Skeletal muscle cell (primary cell): ENCODE results near the gene ANKS3.

Experiments used
- DNase-seq: peaks from one replicate; pipeline ENCODE4 v3.0.0-alpha.2; 2010; ENCODE audit warnings: low read depth
- H3K4me3 ChIP-seq: 2 replicates; pipeline ENCODE4 v1.5.1; 2011; ENCODE audit warnings: low read depth, mild to moderate bottlenecking, control low read depth, low read length, moderate library complexity

ANKS3 gene

GRCh38 chr16:4700380-4700996 is 33.6 kb downstream of the ANKS3 start:
- no peak for DNase-seq
- no peak overlapping the region for H3K4me3 ChIP-seq

- H3K4me3 ChIP-seq, result no peak overlapping the region
- DNase-seq, result no peak
These were observed 35.0 kb downstream of the ANKS3 start for GRCh38 chr16:4699046-4699556.

GRCh38 chr16:4698321-4699045 is 35.6 kb downstream of the ANKS3 start:
- no peak overlapping the region for H3K4me3 ChIP-seq
- DNase-seq, result no peak

GRCh38 chr16:4697848-4698291 is 36.2 kb downstream of the ANKS3 start:
- no peak overlapping the region for H3K4me3 ChIP-seq
- DNase-seq, result no peak

GRCh38 chr16:4696905-4697847 is 36.9 kb downstream of the ANKS3 start:
- H3K4me3 ChIP-seq, result no peak overlapping the region

GRCh38 chr16:4696172-4696904 is 37.7 kb downstream of the ANKS3 start:
- H3K4me3 ChIP-seq, result no peak overlapping the region
- DNase-seq, result no peak

More at GRCh38 chr16:4696905-4697847, 36.9 kb downstream of the ANKS3 start:
- DNase-seq, result no peak

- H3K4me3 ChIP-seq, result no peak overlapping the region
- DNase-seq, result no peak
These were observed 38.4 kb downstream of the ANKS3 start for GRCh38 chr16:4695473-4696171.

GRCh38 chr16:4694642-4695451 is 39.2 kb downstream of the ANKS3 start:
- no peak for DNase-seq
- H3K4me3 ChIP-seq, result peak overlapping the region; percentile 90

- DNase-seq, result peak; percentile 51
- peak overlapping the region; percentile 90 for H3K4me3 ChIP-seq
These were observed 40.0 kb downstream of the ANKS3 start for GRCh38 chr16:4693956-4694641.

- H3K4me3 ChIP-seq, result peak within 1 kb of the TSS; percentile 90
- DNase-seq, result peak; percentile 77
These were observed 40.6 kb downstream of the ANKS3 start, which contains the start of gene NUDT16L1 for GRCh38 chr16:4693296-4693955. Gene NUDT16L1 (plus strand): TSS chr16:4693562. CDS start chr16:4693727, 165 bp downstream.

- H3K4me3 ChIP-seq, result peak overlapping the region; percentile 90
- no peak for DNase-seq
These were observed 41.4 kb downstream of the ANKS3 start for GRCh38 chr16:4692460-4693295.

GRCh38 chr16:4691666-4692412 is 42.2 kb downstream of the ANKS3 start:
- no peak overlapping the region for H3K4me3 ChIP-seq
- no peak for DNase-seq

- no peak for DNase-seq
- H3K4me3 ChIP-seq, result no peak overlapping the region
These were observed 43.0 kb downstream of the ANKS3 start for GRCh38 chr16:4690946-4691665.

- no peak overlapping the region for H3K4me3 ChIP-seq
These were observed 44.0 kb downstream of the ANKS3 start for GRCh38 chr16:4689864-4690704.

More at GRCh38 chr16:4689864-4690704, 44.0 kb downstream of the ANKS3 start:
- DNase-seq, result no peak
